HepG2 (cell line): ENCODE measurements around the gene EPN2. TPM values are rescaled to one million over a fixed set of nuclear protein-coding genes. Genes with fewer than 3 reads are reported as not detected.

Source experiments
- ATAC-seq: fragments of 200-7000 bp; cut with Tn5 transposase; 3 replicates; pipeline ENCODE4 v1.9.1; 2020; ENCODE audit warnings: mild to moderate bottlenecking, moderate library complexity
- BruUV-seq: library from RNA; stranded (reverse); fragments of 400-500 nt; replicated peaks from 2 replicates; lab custom pipeline; 2021; lab: Mats Ljungman, UMichigan
- CTCF ChIA-PET: fragments of 300-600 bp; formaldehyde crosslinking; extraction: SDS; loops from one replicate; lab custom pipeline; 2021; ENCODE audit warnings: low total read pairs, inconsistent platforms, low intra/inter-chr PET ratio; lab: Yijun Ruan, JAX
- POLR2A ChIA-PET: fragments of 350-600 bp; sonication (Branson Sonifier 250); formaldehyde crosslinking; loops from one replicate; lab custom pipeline; 2020; ENCODE audit warnings: antibody characterized with exemption, inconsistent platforms; lab: Yijun Ruan, JAX
- DNase-seq: peaks from one replicate; pipeline ENCODE4 v3.0.0-alpha.2; 2015; ENCODE audit warnings: low spot score
- FAIRE-seq: peaks from 3 replicates; lab custom pipeline; 2011; peaks lifted over from hg19 to GRCh38; lab: Jason Lieb, UNC
- H2AFZ ChIP-seq: one replicate; pipeline ENCODE4 v1.6.1; 2011; ENCODE audit warnings: low read length, inconsistent platforms
- H3K27ac ChIP-seq: fragments of 300-600 bp; 3 replicates; pipeline ENCODE4 v1.8.0; 2011; ENCODE audit warnings: mixed run types, mild to moderate bottlenecking, mixed read lengths, low read length, inconsistent platforms; ENCODE audit not compliant: insufficient read depth; ENCODE audit errors: extremely low read length
- H3K27me3 ChIP-seq, 2 experiments: fragments of 200-600 bp in 1 of 2; 2 replicates in 1 of 2; 3 replicates in 1 of 2; pipeline versions ENCODE4 v1.6.0 to v1.8.0; 2011; ENCODE audit warnings: low read length in 2 of 2, mild to moderate bottlenecking in 2 of 2, moderate library complexity in 2 of 2, inconsistent platforms in 1 of 2; ENCODE audit not compliant: insufficient read depth in 2 of 2, control insufficient read depth in 1 of 2
- H3K36me3 ChIP-seq, 2 experiments: fragments of 200-600 bp in 1 of 2; replicated peaks in 1 of 2; 2 replicates in 1 of 2; 3 replicates in 1 of 2; pipeline versions ENCODE4 v1.5.1 to v1.8.0; 2011; ENCODE audit warnings: low read length in 2 of 2, inconsistent platforms in 1 of 2; ENCODE audit not compliant: insufficient read depth in 2 of 2, control insufficient read depth in 1 of 2
- H3K4me1 ChIP-seq: 2 replicates; pipeline ENCODE4 v1.5.1; 2012; ENCODE audit warnings: low read length, inconsistent platforms; ENCODE audit not compliant: insufficient read depth
- H3K4me2 ChIP-seq: 2 replicates; pipeline ENCODE4 v1.6.0; 2011; ENCODE audit warnings: low read depth, low read length, inconsistent platforms
- H3K4me3 ChIP-seq, 3 experiments: fragments of 200-600 bp in 1 of 3; sonication (generic), shearing (Covaris generic) in 1 of 3; replicated peaks in 1 of 3; 2 replicates each; pipeline ENCODE4 v1.5.1; 2011 to 2016; ENCODE audit warnings: low read length in 3 of 3, inconsistent platforms in 2 of 3, low read depth in 2 of 3, mild to moderate bottlenecking in 2 of 3, control low read depth in 1 of 3, mixed read lengths in 1 of 3; ENCODE audit not compliant: insufficient read depth in 1 of 3
- H3K79me2 ChIP-seq: one replicate; pipeline ENCODE4 v1.6.1; 2011; ENCODE audit warnings: low read length, inconsistent platforms; ENCODE audit not compliant: insufficient read depth
- H3K9ac ChIP-seq: 2 replicates; pipeline ENCODE4 v1.6.0; 2011; ENCODE audit warnings: mild to moderate bottlenecking, low read depth, low read length, inconsistent platforms; ENCODE audit not compliant: insufficient read depth
- H3K9me3 ChIP-seq: 2 replicates; pipeline ENCODE4 v1.5.1; 2012; ENCODE audit warnings: mild to moderate bottlenecking, low read length
- H4K20me1 ChIP-seq: 2 replicates; pipeline ENCODE4 v1.6.0; 2011; ENCODE audit warnings: inconsistent platforms, mild to moderate bottlenecking, low read length, moderate library complexity; ENCODE audit not compliant: insufficient read depth
- BHLHE40 ChIP-seq: IDR thresholded peaks from 2 replicates; pipeline ENCODE4 v1.6.1; 2011; ENCODE audit warnings: low read length, improper control_type of control experiment
- DMAP1 ChIP-seq: IDR thresholded peaks from 2 replicates; pipeline ENCODE4 v1.6.1; 2016
- FOXM1 ChIP-seq: sonication (generic); formaldehyde crosslinking; IDR thresholded peaks from 2 replicates; pipeline ENCODE4 v1.5.0; 2020; ENCODE audit warnings: missing genetic modification reagents
- KDM5A ChIP-seq: fragments of 200-600 bp; sonication (generic); IDR thresholded peaks from 2 replicates; pipeline ENCODE4 v1.7.0; 2018; ENCODE audit warnings: antibody characterized with exemption, mild to moderate bottlenecking, low read length, borderline replicate concordance
- KDM6A ChIP-seq: IDR thresholded peaks from 2 replicates; pipeline ENCODE4 v1.6.1; 2016; ENCODE audit warnings: low read depth
- KMT2A ChIP-seq: sonication (generic); formaldehyde crosslinking; IDR thresholded peaks from 2 replicates; pipeline ENCODE4 v1.4.0; 2020; ENCODE audit warnings: missing genetic modification reagents
- NCOR1 ChIP-seq: fragments of 200-600 bp; sonication (generic); IDR thresholded peaks from 2 replicates; pipeline ENCODE4 v1.7.0; 2017; ENCODE audit warnings: antibody characterized with exemption, low read length, borderline replicate concordance
- NR2F2 ChIP-seq: IDR thresholded peaks from 2 replicates; pipeline ENCODE4 v1.6.1; 2012; ENCODE audit warnings: low read depth, inconsistent platforms, borderline replicate concordance
- POGZ ChIP-seq: sonication (generic); formaldehyde crosslinking; IDR thresholded peaks from 2 replicates; pipeline ENCODE4 v1.4.0; 2020; ENCODE audit warnings: mild to moderate bottlenecking, missing genetic modification reagents
- RFX1 ChIP-seq: fragments of 450-650 bp; IDR thresholded peaks from 2 replicates; pipeline ENCODE4 v1.6.1; 2017
- SCMH1 ChIP-seq: sonication (generic); formaldehyde crosslinking; IDR thresholded peaks from 2 replicates; pipeline ENCODE4 v1.9.0; 2021; ENCODE audit warnings: missing genetic modification reagents, mild to moderate bottlenecking, borderline replicate concordance
- TMF1 ChIP-seq: sonication (generic); formaldehyde crosslinking; IDR thresholded peaks from 2 replicates; pipeline ENCODE4 v1.8.1; 2022; ENCODE audit warnings: low read depth, missing genetic modification reagents
- ZBTB43 ChIP-seq: sonication (generic); formaldehyde crosslinking; conservative IDR thresholded peaks from 2 replicates; pipeline ENCODE4 v1.4.0; 2020; ENCODE audit warnings: missing genetic modification reagents
- ZFAT ChIP-seq: sonication (generic); formaldehyde crosslinking; conservative IDR thresholded peaks from 2 replicates; pipeline ENCODE4 v1.8.1; 2023; ENCODE audit warnings: missing genetic modification reagents, inconsistent platforms
- ZNF138 ChIP-seq: sonication (generic); formaldehyde crosslinking; IDR thresholded peaks from 2 replicates; pipeline ENCODE4 v1.5.0; 2020; ENCODE audit warnings: mild to moderate bottlenecking, low read depth, missing genetic modification reagents
- ZNF660 ChIP-seq: sonication (generic); formaldehyde crosslinking; IDR thresholded peaks from 2 replicates; pipeline ENCODE4 v1.5.1; 2020; ENCODE audit warnings: mild to moderate bottlenecking, low read depth, missing genetic modification reagents, borderline replicate concordance
- ZNF776 ChIP-seq: sonication (generic); formaldehyde crosslinking; IDR thresholded peaks from 2 replicates; pipeline ENCODE4 v1.4.0; 2020; ENCODE audit warnings: mild to moderate bottlenecking, missing genetic modification reagents
- ZNF780A ChIP-seq: sonication (generic); formaldehyde crosslinking; IDR thresholded peaks from 2 replicates; pipeline ENCODE4 v1.8.0; 2022; ENCODE audit warnings: mild to moderate bottlenecking, missing genetic modification reagents, moderate library complexity
- ZNF781 ChIP-seq: sonication (generic); formaldehyde crosslinking; IDR thresholded peaks from 2 replicates; pipeline ENCODE4 v1.5.1; 2020; ENCODE audit warnings: borderline replicate concordance, mild to moderate bottlenecking, missing genetic modification reagents; ENCODE audit errors: not compliant biosample characterization
- WGBS: methylation state at CpG from one replicate; pipeline ENCODE4 v1.1.6; 2017; ENCODE audit warnings: low lambda C conversion rate; 5-methylcytosine and 5-hydroxymethylcytosine counted together
- in situ Hi-C: cut with HindIII; loops from 2 replicates; pipeline ENCODE4 v1.10.0; 2017; ENCODE audit warnings: low pct_unique_long_range_greater_than_20kb; ENCODE audit not compliant: extremely low pct_ligation_motif_present
- intact Hi-C: fragments of 100-400 bp; cut with micrococcal nuclease; formaldehyde crosslinking; loops from one replicate; pipeline ENCODE4 v1.10.0; 2022; ENCODE audit not compliant: unreplicated experiment
- polyA plus RNA-seq, 8 experiments: library from polyadenylated mRNA; depleted of rRNA in 3 of 8; stranded (reverse) in 7 of 8; unstranded in 1 of 8; fragments of >200 nt; fragmentation: Illumina TruSeq in 4 of 8; extraction: Trizol in 4 of 8; gene quantifications; 2 replicates each; pipeline versions ENCODE4 v1.2.1 to v1.2.3, GENCODE V29; 2011 to 2016; ENCODE audit warnings: low read depth in 4 of 8, missing spikeins in 1 of 8, mixed read lengths in 1 of 8; ENCODE audit not compliant: insufficient read depth in 1 of 8
- total RNA-seq, 5 experiments: library from RNA; depleted of rRNA; stranded (reverse); fragments of >200 nt; fragmentation: Illumina TruSeq; extraction: Trizol; gene quantifications; 2 replicates each; pipeline ENCODE4 v1.2.3, GENCODE V29; 2016; ENCODE audit warnings: low read depth in 1 of 5

Gene EPN2
- total and polyA plus RNA-seq, 2 of the 13 experiments (the other 11 are each of a cell fraction or from before 2014, with no cell fraction given), result 7.8 to 19.2 TPM

GRCh38 chr17:19311421-19312215 is 74.5 kb downstream of the EPN2 start:
- POLR2A ChIA-PET, result no interaction called here
- TF ChIP-seq NR2F2 (no peak), DMAP1 (CRISPR knock-in tag) (no peak), POGZ (no peak), KMT2A (CRISPR knock-in tag) (no peak), ZNF660 (CRISPR knock-in tag) (no peak), ZNF776 (no peak), SCMH1 (no peak), ZNF138 (CRISPR knock-in tag) (no peak), ZNF781 (no peak), BHLHE40 (no peak), KDM5A (no peak), ZFAT (no peak), ZNF780A (no peak), RFX1 (no peak), TMF1 (CRISPR knock-in tag) (no peak), ZBTB43 (CRISPR knock-in tag) (no peak), NCOR1 (no peak), FOXM1 (CRISPR knock-in tag) (no peak), KDM6A (CRISPR knock-in tag) (no peak)
- DNase-seq (no peak), FAIRE-seq (no peak), ATAC-seq (no peak)
- BruUV-seq, result no TSS peak
- intact Hi-C loops, result no loop called here
- H3K4me1 ChIP-seq, result peaks cover 8% of the 10 kb centered on the region
- no peaks in the 10 kb centered on the region for H3K79me2 ChIP-seq
- in situ Hi-C loops, result no loop called here
- whole genome bisulfite sequencing, result 99% methylated on average over 6 of the region's 6 CpGs
- no peak overlapping the region for H2AFZ ChIP-seq
- no peaks in the 10 kb centered on the region for H3K9me3 ChIP-seq
- no peak overlapping the region for H3K27ac ChIP-seq
- H3K4me2 ChIP-seq, result no peak overlapping the region
- H4K20me1 ChIP-seq, result no peaks in the 10 kb centered on the region
- peaks cover 16 to 40% of the 10 kb centered on the region in 2 experiments for H3K36me3 ChIP-seq
- CTCF ChIA-PET, result no interaction called here
- no peak overlapping the region for H3K4me3 ChIP-seq
- no peaks in the 10 kb centered on the region for H3K27me3 ChIP-seq
- no peak overlapping the region for H3K9ac ChIP-seq
